DMS 273 (cell line): ENCODE measurements around the gene PCSK6.
"Not testable (repeated sequence)": the region's sequence is repeated elsewhere in the genome, so short reads cannot be mapped to it uniquely, and the experiment has no call there.

Experiments used
- DNase-seq: peaks from one replicate; lab custom pipeline; 2025; ENCODE audit not compliant: unreplicated experiment; lab: John Stamatoyannopoulos, UW

The PCSK6 gene

GRCh38 chr15:101433396-101433795 is 56.1 kb downstream of the PCSK6 start:
- no peak for DNase-seq

- DNase-seq = no peak
Measured at GRCh38 chr15:101432982-101433381, 56.5 kb downstream of the PCSK6 start.

- no peak for DNase-seq
Measured at GRCh38 chr15:101431748-101432147, 57.8 kb downstream of the PCSK6 start.

GRCh38 chr15:101431301-101431700 is 58.2 kb downstream of the PCSK6 start:
- DNase-seq = no peak

- no peak for DNase-seq
Measured at GRCh38 chr15:101429646-101430045, 59.9 kb downstream of the PCSK6 start.

- DNase-seq = no peak
Measured at GRCh38 chr15:101429191-101429590, 60.3 kb downstream of the PCSK6 start.

- DNase-seq = no peak
Measured at GRCh38 chr15:101428758-101429157, 60.7 kb downstream of the PCSK6 start.

GRCh38 chr15:101427606-101428487 is 61.7 kb downstream of the PCSK6 start:
- DNase-seq = no peak

GRCh38 chr15:101426761-101427333 is 62.7 kb downstream of the PCSK6 start:
- DNase-seq = no peak

- DNase-seq = no peak
Measured at GRCh38 chr15:101425787-101426365, 63.6 kb downstream of the PCSK6 start.

GRCh38 chr15:101424984-101425383 is 64.5 kb downstream of the PCSK6 start:
- DNase-seq = no peak

- no peak for DNase-seq
Measured at GRCh38 chr15:101420232-101420631, 69.3 kb downstream of the PCSK6 start.

- not testable (repeated sequence) for DNase-seq
Measured at GRCh38 chr15:101416475-101416874, 73.0 kb downstream of the PCSK6 start.

- no peak for DNase-seq
Measured at GRCh38 chr15:101413239-101413638, 76.3 kb downstream of the PCSK6 start.

- no peak for DNase-seq
Measured at GRCh38 chr15:101411581-101411980, 77.9 kb downstream of the PCSK6 start.

GRCh38 chr15:101411085-101411484 is 78.4 kb downstream of the PCSK6 start:
- DNase-seq = no peak

GRCh38 chr15:101410612-101411011 is 78.9 kb downstream of the PCSK6 start:
- DNase-seq = no peak

- no peak for DNase-seq
Measured at GRCh38 chr15:101409621-101410020, 79.9 kb downstream of the PCSK6 start.

- DNase-seq = no peak
Measured at GRCh38 chr15:101407966-101408775, 81.3 kb downstream of the PCSK6 start.

- DNase-seq = no peak
Measured at GRCh38 chr15:101407439-101407838, 82.1 kb downstream of the PCSK6 start.

- DNase-seq = no peak
Measured at GRCh38 chr15:101406526-101407195, 82.8 kb downstream of the PCSK6 start.
